HL-60 (cell line): ENCODE data around the gene CPT2.

Source experiments
- DNase-seq, 2 experiments: peaks; one replicate each; pipeline ENCODE4 v3.0.0-alpha.2; 2010 to 2020; ENCODE audit warnings: low read depth in 1 of 2, low spot score in 1 of 2
- H3K27ac ChIP-seq: fragments of 250-450 bp; sonication (Bioruptor Pico); replicated peaks from 2 replicates; pipeline ENCODE4 v1.5.1; 2020; ENCODE audit warnings: mild to moderate bottlenecking, moderate library complexity
- H3K27me3 ChIP-seq: fragments of 250-450 bp; sonication (Bioruptor Pico); 2 replicates; pipeline ENCODE4 v1.5.1; 2021; ENCODE audit warnings: mild to moderate bottlenecking, moderate library complexity; ENCODE audit not compliant: insufficient read depth, poor library complexity, severe bottlenecking
- H3K4me3 ChIP-seq: replicated peaks from 2 replicates; pipeline ENCODE4 v1.5.1; 2011; ENCODE audit warnings: mild to moderate bottlenecking, control low read depth, low read length; ENCODE audit not compliant: insufficient read depth
- GABPA ChIP-seq: IDR thresholded peaks from 2 replicates; pipeline ENCODE4 v1.6.1; 2012; ENCODE audit warnings: low read depth
- POLR2AphosphoS5 ChIP-seq: IDR thresholded peaks from 2 replicates; pipeline ENCODE4 v1.6.1; 2012; ENCODE audit warnings: low read depth
- SPI1 ChIP-seq: IDR thresholded peaks from 2 replicates; pipeline ENCODE4 v1.6.1; 2012; ENCODE audit warnings: low read depth, mild to moderate bottlenecking, borderline replicate concordance
- TF ChIP-seq, protein P1 (sequence below): IDR thresholded peaks from one replicate; pipeline ENCODE4 v1.5.1; 2011; ENCODE audit warnings: low read length, control low read depth, inconsistent platforms; ENCODE audit not compliant: insufficient read depth
- TF ChIP-seq, protein P2 (sequence below): IDR thresholded peaks from 2 replicates; pipeline ENCODE4 v1.6.1; 2012; ENCODE audit warnings: low read depth; ENCODE audit not compliant: insufficient replicate concordance

CPT2 gene

DNA sequence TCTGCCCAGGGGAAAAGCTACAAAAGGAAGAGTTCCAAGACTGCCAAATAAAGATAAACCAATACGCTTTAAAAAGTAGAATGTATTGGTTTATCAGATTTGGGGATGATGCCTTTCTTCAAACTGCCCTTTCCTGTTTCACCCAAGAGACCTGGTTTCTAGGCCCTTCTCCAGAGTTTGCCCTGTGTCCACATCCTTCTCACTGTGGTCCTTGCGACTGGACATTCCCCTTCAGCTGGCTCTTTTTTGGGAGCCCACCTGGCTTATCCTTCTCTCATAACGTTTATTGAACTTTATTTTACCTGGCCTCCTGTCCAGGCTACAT, 24.3 kb downstream of the CPT2 start:
- TF ChIP-seq POLR2AphosphoS5 (no peak), SPI1 (no peak), GABPA (no peak)
- TF ChIP-seq, protein P1, sequence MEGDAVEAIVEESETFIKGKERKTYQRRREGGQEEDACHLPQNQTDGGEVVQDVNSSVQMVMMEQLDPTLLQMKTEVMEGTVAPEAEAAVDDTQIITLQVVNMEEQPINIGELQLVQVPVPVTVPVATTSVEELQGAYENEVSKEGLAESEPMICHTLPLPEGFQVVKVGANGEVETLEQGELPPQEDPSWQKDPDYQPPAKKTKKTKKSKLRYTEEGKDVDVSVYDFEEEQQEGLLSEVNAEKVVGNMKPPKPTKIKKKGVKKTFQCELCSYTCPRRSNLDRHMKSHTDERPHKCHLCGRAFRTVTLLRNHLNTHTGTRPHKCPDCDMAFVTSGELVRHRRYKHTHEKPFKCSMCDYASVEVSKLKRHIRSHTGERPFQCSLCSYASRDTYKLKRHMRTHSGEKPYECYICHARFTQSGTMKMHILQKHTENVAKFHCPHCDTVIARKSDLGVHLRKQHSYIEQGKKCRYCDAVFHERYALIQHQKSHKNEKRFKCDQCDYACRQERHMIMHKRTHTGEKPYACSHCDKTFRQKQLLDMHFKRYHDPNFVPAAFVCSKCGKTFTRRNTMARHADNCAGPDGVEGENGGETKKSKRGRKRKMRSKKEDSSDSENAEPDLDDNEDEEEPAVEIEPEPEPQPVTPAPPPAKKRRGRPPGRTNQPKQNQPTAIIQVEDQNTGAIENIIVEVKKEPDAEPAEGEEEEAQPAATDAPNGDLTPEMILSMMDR = no peak
- TF ChIP-seq, protein P2, sequence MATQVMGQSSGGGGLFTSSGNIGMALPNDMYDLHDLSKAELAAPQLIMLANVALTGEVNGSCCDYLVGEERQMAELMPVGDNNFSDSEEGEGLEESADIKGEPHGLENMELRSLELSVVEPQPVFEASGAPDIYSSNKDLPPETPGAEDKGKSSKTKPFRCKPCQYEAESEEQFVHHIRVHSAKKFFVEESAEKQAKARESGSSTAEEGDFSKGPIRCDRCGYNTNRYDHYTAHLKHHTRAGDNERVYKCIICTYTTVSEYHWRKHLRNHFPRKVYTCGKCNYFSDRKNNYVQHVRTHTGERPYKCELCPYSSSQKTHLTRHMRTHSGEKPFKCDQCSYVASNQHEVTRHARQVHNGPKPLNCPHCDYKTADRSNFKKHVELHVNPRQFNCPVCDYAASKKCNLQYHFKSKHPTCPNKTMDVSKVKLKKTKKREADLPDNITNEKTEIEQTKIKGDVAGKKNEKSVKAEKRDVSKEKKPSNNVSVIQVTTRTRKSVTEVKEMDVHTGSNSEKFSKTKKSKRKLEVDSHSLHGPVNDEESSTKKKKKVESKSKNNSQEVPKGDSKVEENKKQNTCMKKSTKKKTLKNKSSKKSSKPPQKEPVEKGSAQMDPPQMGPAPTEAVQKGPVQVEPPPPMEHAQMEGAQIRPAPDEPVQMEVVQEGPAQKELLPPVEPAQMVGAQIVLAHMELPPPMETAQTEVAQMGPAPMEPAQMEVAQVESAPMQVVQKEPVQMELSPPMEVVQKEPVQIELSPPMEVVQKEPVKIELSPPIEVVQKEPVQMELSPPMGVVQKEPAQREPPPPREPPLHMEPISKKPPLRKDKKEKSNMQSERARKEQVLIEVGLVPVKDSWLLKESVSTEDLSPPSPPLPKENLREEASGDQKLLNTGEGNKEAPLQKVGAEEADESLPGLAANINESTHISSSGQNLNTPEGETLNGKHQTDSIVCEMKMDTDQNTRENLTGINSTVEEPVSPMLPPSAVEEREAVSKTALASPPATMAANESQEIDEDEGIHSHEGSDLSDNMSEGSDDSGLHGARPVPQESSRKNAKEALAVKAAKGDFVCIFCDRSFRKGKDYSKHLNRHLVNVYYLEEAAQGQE = no peak
- peak overlapping the region; percentile 89 for H3K27ac ChIP-seq
- no peak for DNase-seq
- peak overlapping the region; percentile 86 for H3K4me3 ChIP-seq
- no peaks in the 10 kb centered on the region for H3K27me3 ChIP-seq

DNA sequence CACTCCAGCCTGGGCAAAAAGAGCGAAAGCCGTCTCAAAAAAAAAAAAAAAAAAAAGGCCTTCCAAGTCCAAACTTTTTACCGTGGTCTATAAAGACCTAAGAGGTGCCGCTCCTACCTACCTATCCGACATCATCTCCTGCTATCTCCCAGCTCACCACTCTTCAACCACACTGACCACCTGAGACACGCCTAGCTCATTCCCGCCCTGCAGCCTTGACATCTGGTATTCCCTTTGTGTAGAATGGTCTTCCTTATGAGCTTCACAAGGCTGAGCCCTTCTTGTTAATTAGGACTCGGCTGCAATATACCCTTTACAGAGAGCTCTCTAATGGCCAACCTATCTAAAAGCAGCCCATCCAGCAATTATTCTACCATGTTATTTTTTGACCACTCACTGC, 41.0 kb downstream of the CPT2 start:
- Histone ChIP-seq H3K4me3 (peak overlapping the region; percentile 96), H3K27me3 (no peaks in the 10 kb centered on the region), H3K27ac (peak overlapping the region; percentile 76)
- DNase-seq = no peak
- TF ChIP-seq GABPA (no peak), POLR2AphosphoS5 (no peak), SPI1 (no peak)
- TF ChIP-seq, protein P2 = no peak
- TF ChIP-seq, protein P1 = no peak

DNA sequence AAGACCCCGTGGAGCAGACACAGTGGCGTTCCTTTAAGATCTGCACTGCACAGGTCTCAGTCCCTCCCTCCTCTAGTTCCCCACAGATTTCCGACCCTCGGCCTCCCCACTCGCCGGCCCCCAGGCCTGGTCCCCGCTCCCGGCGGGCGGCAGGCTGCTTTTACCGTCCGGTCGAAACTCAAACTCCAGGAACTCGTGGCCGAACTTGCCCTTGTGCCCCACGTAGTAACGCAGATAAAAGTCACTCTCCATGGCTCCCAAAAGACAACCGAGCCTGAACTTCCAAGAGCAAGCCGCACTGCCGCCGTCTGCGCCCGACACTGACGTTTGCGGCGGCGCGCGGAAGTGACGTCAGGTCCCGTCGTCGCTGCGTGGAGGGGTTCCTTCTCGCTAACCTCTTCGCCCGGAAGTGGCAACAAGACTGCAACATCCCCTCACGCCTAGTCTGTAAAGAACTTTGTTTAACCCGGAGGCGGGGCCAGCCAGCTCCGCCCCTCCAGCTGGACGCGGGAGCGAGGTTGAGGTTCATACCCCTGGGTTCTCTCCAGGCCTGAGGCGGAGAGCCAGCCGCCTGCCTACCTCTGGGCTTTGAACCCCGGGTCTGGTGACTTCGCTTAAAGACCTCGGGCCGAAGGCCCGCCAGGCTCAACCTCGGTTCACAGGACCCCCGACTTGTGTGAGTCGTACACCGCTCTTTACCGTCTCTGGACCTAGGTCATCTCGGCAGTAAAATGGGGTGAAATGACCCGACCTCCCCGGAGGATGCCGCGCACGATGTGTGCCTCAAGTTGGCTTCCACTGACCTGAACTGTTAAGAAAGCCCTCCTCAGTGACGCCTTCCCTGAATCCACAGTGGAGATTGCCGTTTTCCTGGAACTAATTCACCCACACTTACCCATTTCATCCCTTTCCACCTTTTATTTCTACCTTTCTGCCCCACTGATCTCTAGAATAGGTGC, 41.9 kb downstream of the CPT2 start, which contains the start of gene MAGOH:
MAGOH (minus strand) TSS at position 322 of the 959 bp plus-strand sequence; CDS start at position 252, 70 bp downstream.
- Histone ChIP-seq H3K27me3 (no peaks in the 10 kb centered on the region), H3K27ac (peak within 1 kb of the TSS; percentile 76), H3K4me3 (peak within 1 kb of the TSS; percentile 96)
- peak; percentile 93 to 98 for DNase-seq
- peak; percentile 49; the same call in 1 of the 2 replicates for TF ChIP-seq SPI1
- TF ChIP-seq, protein P1 = no peak
- TF ChIP-seq, protein P2 = peak; percentile 42
- TF ChIP-seq GABPA = peak; percentile 91
- TF ChIP-seq POLR2AphosphoS5 = peak; percentile 89
